GM12878 (cell line): ENCODE measurements around the gene CCNJ. TPM values are rescaled to one million over a fixed set of nuclear protein-coding genes. Genes with fewer than 3 reads are reported as not detected.

Experiments used
- ATAC-seq: fragments of 200-7000 bp; cut with Tn5 transposase; 3 replicates; pipeline ENCODE4 v1.9.1; 2020; ENCODE audit warnings: mild to moderate bottlenecking, moderate library complexity
- BruUV-seq: library from RNA; stranded (reverse); fragments of 400-500 nt; replicated peaks from 2 replicates; lab custom pipeline; 2021; lab: Mats Ljungman, UMichigan
- CTCF ChIA-PET: fragments of 300-600 bp; sonication (Branson Sonifier 250); formaldehyde crosslinking; extraction: SDS; loops from one replicate; lab custom pipeline; 2021; ENCODE audit warnings: inconsistent platforms; lab: Yijun Ruan, JAX
- POLR2A ChIA-PET: fragments of 350-600 bp; formaldehyde crosslinking; extraction: SDS; loops from one replicate; lab custom pipeline; 2021; ENCODE audit warnings: inconsistent platforms; lab: Charles Lee
- RAD21 ChIA-PET: fragments of 300-600 bp; sonication (Branson Sonifier 250); formaldehyde crosslinking; loops from one replicate; lab custom pipeline; 2023; ENCODE audit warnings: antibody characterized with exemption; ENCODE audit not compliant: unreplicated experiment; lab: Charles Lee
- SMC1A ChIA-PET: fragments of 300-600 bp; sonication (Branson Sonifier 250); formaldehyde crosslinking; loops from one replicate; lab custom pipeline; 2023; ENCODE audit not compliant: unreplicated experiment, uncharacterized antibody; lab: Charles Lee
- DNase-seq: peaks from one replicate; pipeline ENCODE4 v3.0.0-alpha.2; 2011; ENCODE audit warnings: low read depth, low spot score
- FAIRE-seq: peaks from 3 replicates; lab custom pipeline; 2011; peaks lifted over from hg19 to GRCh38; lab: Jason Lieb, UNC
- H2AFZ ChIP-seq: 2 replicates; pipeline ENCODE4 v1.6.0; 2011; ENCODE audit warnings: low read depth, low read length, control low read depth; ENCODE audit not compliant: control insufficient read depth
- H3K27ac ChIP-seq: 2 replicates; pipeline ENCODE4 v1.5.1; 2011; ENCODE audit warnings: control low read depth; ENCODE audit not compliant: control insufficient read depth, insufficient read depth
- H3K27me3 ChIP-seq, 2 experiments: replicated peaks in 1 of 2; 2 replicates each; pipeline versions ENCODE4 v1.6.0 to v1.6.1; 2011; ENCODE audit warnings: low read length in 1 of 2; ENCODE audit not compliant: control insufficient read depth in 2 of 2, insufficient read depth in 2 of 2
- H3K36me3 ChIP-seq, 2 experiments: 2 replicates each; pipeline ENCODE4 v1.5.1; 2011; ENCODE audit warnings: low read length in 1 of 2; ENCODE audit not compliant: control insufficient read depth in 2 of 2, insufficient read depth in 2 of 2
- H3K4me1 ChIP-seq: 2 replicates; pipeline ENCODE4 v1.6.1; 2011; ENCODE audit warnings: mild to moderate bottlenecking, low read length, moderate library complexity, mixed read lengths; ENCODE audit not compliant: control insufficient read depth, insufficient read depth
- H3K4me2 ChIP-seq: 2 replicates; pipeline ENCODE4 v1.6.0; 2011; ENCODE audit warnings: control low read depth; ENCODE audit not compliant: control insufficient read depth, insufficient read depth
- H3K4me3 ChIP-seq: fragments of 200-600 bp; sonication (generic); 2 replicates; pipeline ENCODE4 v1.5.1; 2016
- H3K79me2 ChIP-seq: 2 replicates; pipeline ENCODE4 v1.6.0; 2011; ENCODE audit warnings: low read length; ENCODE audit not compliant: control insufficient read depth, insufficient read depth
- H3K9ac ChIP-seq: 2 replicates; pipeline ENCODE4 v1.8.0; 2011; ENCODE audit warnings: low read length, control low read depth, mixed read lengths; ENCODE audit not compliant: control insufficient read depth, insufficient read depth
- H3K9me3 ChIP-seq: replicated peaks from 3 replicates; pipeline ENCODE4 v1.5.1; 2011; ENCODE audit warnings: mild to moderate bottlenecking, low read length; ENCODE audit not compliant: control insufficient read depth, insufficient read depth
- H4K20me1 ChIP-seq: 2 replicates; pipeline ENCODE4 v1.6.0; 2011; ENCODE audit not compliant: control insufficient read depth, insufficient read depth
- CBX5 ChIP-seq: sonication (generic); IDR thresholded peaks from 2 replicates; pipeline ENCODE4 v1.6.1; 2016; ENCODE audit warnings: low read depth, moderate library complexity, mild to moderate bottlenecking, inconsistent platforms
- GABPA ChIP-seq: IDR thresholded peaks from 2 replicates; pipeline ENCODE4 v1.6.1; 2014; ENCODE audit warnings: antibody characterized with exemption, low read depth, mild to moderate bottlenecking, inconsistent platforms
- MEF2A ChIP-seq: IDR thresholded peaks from 2 replicates; pipeline ENCODE4 v1.6.1; 2011; ENCODE audit warnings: low read depth, mild to moderate bottlenecking, low read length, moderate library complexity; ENCODE audit not compliant: insufficient read depth
- TCF7 ChIP-seq: IDR thresholded peaks from 2 replicates; pipeline ENCODE4 v1.6.1; 2014; ENCODE audit warnings: antibody characterized with exemption, borderline replicate concordance
- ZNF207 ChIP-seq: fragments of 450-650 bp; IDR thresholded peaks from 2 replicates; pipeline ENCODE4 v1.6.1; 2014; ENCODE audit warnings: antibody characterized with exemption, mild to moderate bottlenecking, borderline replicate concordance
- ZNF384 ChIP-seq: IDR thresholded peaks from 2 replicates; pipeline ENCODE4 v1.6.1; 2012; ENCODE audit warnings: low read depth, mild to moderate bottlenecking, low read length, improper control_type of control experiment, borderline replicate concordance
- WGBS: methylation state at CpG from one replicate; pipeline ENCODE4 v1.1.6; 2016; ENCODE audit warnings: low lambda C conversion rate; ENCODE audit not compliant: insufficient replicate concordance, insufficient coverage; ENCODE audit errors: missing lambda C conversion rate; 5-methylcytosine and 5-hydroxymethylcytosine counted together
- in situ Hi-C: fragments of 300-500 bp; cut with MboI; formaldehyde crosslinking; loops from 9 replicates; pipeline ENCODE4 v1.14.3; 2018; ENCODE audit warnings: mixed read lengths
- intact Hi-C: fragments of 100-400 bp; cut with micrococcal nuclease; formaldehyde crosslinking; loops from one replicate; pipeline ENCODE4 v1.14.2; 2022; ENCODE audit not compliant: unreplicated experiment
- polyA plus RNA-seq, 11 experiments: library from polyadenylated mRNA; depleted of rRNA in 4 of 11; unstranded in 6 of 11; stranded (reverse) in 5 of 11; fragments of >200 nt; fragmentation: Nextera tagmentation in 4 of 11; fragmentation: Illumina TruSeq in 1 of 11; extraction: Ambion mirVana in 4 of 11; extraction: Trizol in 1 of 11; gene quantifications; 1 replicate in 1 of 11; 2 replicates in 10 of 11; pipeline versions ENCODE4 v1.2.1 to v1.2.3, GENCODE V29; 2011 to 2016; ENCODE audit warnings: inconsistent platforms in 2 of 11, missing spikeins in 2 of 11, low read depth in 1 of 11
- total RNA-seq, 4 experiments: library from RNA; depleted of rRNA in 3 of 4; stranded (reverse); fragments of >200 nt in 3 of 4; fragmentation: Illumina TruSeq in 1 of 4; extraction: Trizol in 1 of 4; gene quantifications; 2 replicates each; pipeline versions ENCODE4 v1.2.1 to v1.2.3, GENCODE V29; 2013 to 2021
- TF ChIP-seq, protein P1 (sequence below): fragments of 450-650 bp; IDR thresholded peaks from 2 replicates; pipeline ENCODE4 v1.6.1; 2017; ENCODE audit warnings: antibody characterized with exemption, mild to moderate bottlenecking, moderate library complexity
- TF ChIP-seq, protein P2 (sequence below): fragments of 450-650 bp; IDR thresholded peaks from 2 replicates; pipeline ENCODE4 v1.6.1; 2017; ENCODE audit warnings: mild to moderate bottlenecking

CCNJ gene
- total and polyA plus RNA-seq, 10 of the 15 experiments (the other 5 are each of a cell fraction or from before 2014, with no cell fraction given): 0.56 to 8.8 (median 6.6) TPM

DNA sequence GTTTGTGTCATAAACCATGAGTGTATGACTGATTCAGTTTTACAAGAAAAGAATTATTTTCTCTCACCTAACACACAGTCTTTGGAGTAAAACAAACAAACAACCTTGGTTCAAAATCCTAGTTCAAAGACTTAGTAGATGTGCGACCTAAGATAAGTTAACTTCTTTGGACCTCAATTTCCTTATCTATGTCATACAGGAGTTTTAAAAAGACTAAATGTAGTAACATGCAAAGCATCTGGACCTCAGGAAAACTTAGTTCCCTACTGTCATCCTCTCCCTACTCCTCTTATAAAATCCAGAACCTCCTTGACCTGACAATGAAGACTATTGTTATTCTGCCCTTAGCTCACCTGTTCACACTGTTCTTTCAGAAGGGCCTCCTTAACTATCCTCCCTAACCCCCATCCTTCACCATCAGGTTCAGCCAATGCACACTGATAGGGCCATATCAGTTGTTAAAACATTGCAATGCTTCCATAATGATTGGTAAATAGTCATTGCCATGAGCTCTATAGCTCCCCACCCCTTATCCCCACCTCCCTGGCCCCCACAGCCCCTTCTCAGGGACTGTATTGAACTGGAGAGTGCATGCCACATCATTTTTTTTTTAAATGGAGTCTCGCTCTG lies 28.8 kb upstream of the CCNJ start:
- H3K9ac ChIP-seq: no peak overlapping the region
- TF ChIP-seq, protein P1, sequence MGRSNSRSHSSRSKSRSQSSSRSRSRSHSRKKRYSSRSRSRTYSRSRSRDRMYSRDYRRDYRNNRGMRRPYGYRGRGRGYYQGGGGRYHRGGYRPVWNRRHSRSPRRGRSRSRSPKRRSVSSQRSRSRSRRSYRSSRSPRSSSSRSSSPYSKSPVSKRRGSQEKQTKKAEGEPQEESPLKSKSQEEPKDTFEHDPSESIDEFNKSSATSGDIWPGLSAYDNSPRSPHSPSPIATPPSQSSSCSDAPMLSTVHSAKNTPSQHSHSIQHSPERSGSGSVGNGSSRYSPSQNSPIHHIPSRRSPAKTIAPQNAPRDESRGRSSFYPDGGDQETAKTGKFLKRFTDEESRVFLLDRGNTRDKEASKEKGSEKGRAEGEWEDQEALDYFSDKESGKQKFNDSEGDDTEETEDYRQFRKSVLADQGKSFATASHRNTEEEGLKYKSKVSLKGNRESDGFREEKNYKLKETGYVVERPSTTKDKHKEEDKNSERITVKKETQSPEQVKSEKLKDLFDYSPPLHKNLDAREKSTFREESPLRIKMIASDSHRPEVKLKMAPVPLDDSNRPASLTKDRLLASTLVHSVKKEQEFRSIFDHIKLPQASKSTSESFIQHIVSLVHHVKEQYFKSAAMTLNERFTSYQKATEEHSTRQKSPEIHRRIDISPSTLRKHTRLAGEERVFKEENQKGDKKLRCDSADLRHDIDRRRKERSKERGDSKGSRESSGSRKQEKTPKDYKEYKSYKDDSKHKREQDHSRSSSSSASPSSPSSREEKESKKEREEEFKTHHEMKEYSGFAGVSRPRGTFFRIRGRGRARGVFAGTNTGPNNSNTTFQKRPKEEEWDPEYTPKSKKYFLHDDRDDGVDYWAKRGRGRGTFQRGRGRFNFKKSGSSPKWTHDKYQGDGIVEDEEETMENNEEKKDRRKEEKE: no peak
- TF ChIP-seq CBX5: no peak
- no peak for TF ChIP-seq GABPA
- TF ChIP-seq TCF7: no peak
- TF ChIP-seq ZNF384: no peak
- no peak for TF ChIP-seq MEF2A
- TF ChIP-seq, protein P2, sequence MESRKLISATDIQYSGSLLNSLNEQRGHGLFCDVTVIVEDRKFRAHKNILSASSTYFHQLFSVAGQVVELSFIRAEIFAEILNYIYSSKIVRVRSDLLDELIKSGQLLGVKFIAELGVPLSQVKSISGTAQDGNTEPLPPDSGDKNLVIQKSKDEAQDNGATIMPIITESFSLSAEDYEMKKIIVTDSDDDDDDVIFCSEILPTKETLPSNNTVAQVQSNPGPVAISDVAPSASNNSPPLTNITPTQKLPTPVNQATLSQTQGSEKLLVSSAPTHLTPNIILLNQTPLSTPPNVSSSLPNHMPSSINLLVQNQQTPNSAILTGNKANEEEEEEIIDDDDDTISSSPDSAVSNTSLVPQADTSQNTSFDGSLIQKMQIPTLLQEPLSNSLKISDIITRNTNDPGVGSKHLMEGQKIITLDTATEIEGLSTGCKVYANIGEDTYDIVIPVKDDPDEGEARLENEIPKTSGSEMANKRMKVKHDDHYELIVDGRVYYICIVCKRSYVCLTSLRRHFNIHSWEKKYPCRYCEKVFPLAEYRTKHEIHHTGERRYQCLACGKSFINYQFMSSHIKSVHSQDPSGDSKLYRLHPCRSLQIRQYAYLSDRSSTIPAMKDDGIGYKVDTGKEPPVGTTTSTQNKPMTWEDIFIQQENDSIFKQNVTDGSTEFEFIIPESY: no peak
- TF ChIP-seq ZNF207: no peak
- POLR2A ChIA-PET: interaction anchor here (0.6 kb wide), 1 partner anchor 453 kb away, joined by 4 read pairs; no protein-coding TSS in a partner anchor
- SMC1A ChIA-PET: interaction anchor here (0.8 to 7.2 kb wide), 6 partner anchors 8 to 324 kb away, joined by 3 to 66 read pairs (median 6); no protein-coding TSS in a partner anchor
- no TSS peak for BruUV-seq
- no peaks in the 10 kb centered on the region for H3K9me3 ChIP-seq
- no peaks in the 10 kb centered on the region for H3K4me1 ChIP-seq
- CTCF ChIA-PET: interaction anchor here (0.8 to 9.9 kb wide), 5 partner anchors 113 to 323 kb away, joined by 5 to 147 read pairs (median 12); partner anchors contain the start of gene TCTN3
- no peak overlapping the region for H3K27ac ChIP-seq
- no peak overlapping the region for H3K4me3 ChIP-seq
- no peaks in the 10 kb centered on the region for H3K27me3 ChIP-seq
- H4K20me1 ChIP-seq: no peaks in the 10 kb centered on the region
- no peaks in the 10 kb centered on the region for H3K79me2 ChIP-seq
- no peak for FAIRE-seq
- in situ Hi-C loops: no loop called here
- H2AFZ ChIP-seq: no peak overlapping the region
- no peak overlapping the region for H3K4me2 ChIP-seq
- intact Hi-C loops: loop anchor here (5.0 to 10.0 kb wide), 3 partner anchors 120 to 193 kb away; partner anchors contain the start of gene ZNF518A
- 94% methylated on average over 2 of the region's 2 CpGs for WGBS
- ATAC-seq: no peak
- no peak for DNase-seq
- no peaks in the 10 kb centered on the region for H3K36me3 ChIP-seq
- RAD21 ChIA-PET: interaction anchor here (1.3 to 1.6 kb wide), 2 partner anchors 321 to 325 kb away, joined by 3 read pairs; partner anchors contain the start of gene TCTN3
